C4-2B (cell line): ENCODE results near the gene NEURL2.

Experiments used
- CTCF ChIP-seq: fragments of 450-650 bp; conservative IDR thresholded peaks from 2 replicates; pipeline ENCODE4 v1.5.1; 2017; ENCODE audit warnings: mild to moderate bottlenecking
- ZFX ChIP-seq: fragments of 450-650 bp; IDR thresholded peaks from 2 replicates; pipeline ENCODE4 v1.6.1; 2017

DNA sequence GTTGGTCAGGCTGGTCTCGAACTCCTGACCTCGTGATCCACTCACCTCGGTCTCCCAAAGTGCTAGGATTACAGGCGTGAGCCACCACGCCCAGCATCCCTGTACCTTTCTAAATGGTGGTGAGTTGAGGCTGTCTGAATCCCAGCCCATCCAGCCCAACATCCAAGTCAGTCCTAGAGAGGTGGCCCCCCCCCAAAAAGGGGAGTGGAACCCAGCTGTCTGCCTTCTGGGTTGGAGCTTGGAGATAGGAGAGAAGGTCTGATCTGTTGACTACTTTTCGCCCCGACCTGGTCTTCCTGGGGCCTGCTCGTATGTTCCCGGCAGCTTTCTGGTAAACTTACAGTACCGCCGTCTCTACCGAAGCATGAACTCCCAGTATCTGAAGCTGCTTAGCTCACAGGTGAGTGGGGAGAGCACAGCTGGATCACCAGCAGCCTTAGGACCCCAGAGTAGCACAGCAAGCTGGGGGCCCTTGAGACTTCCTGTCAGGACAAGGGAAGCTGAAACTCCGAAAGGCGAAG lies 5.7 kb upstream of the NEURL2 start:
- TF ChIP-seq CTCF (no peak), ZFX (no peak)
